ELR (cell line): Measurements from ENCODE around the gene SPRING1.

Experiments
- DNase-seq: peaks from one replicate; pipeline ENCODE4 v3.0.0-alpha.2; 2015; ENCODE audit warnings: low read depth

Gene SPRING1

DNA sequence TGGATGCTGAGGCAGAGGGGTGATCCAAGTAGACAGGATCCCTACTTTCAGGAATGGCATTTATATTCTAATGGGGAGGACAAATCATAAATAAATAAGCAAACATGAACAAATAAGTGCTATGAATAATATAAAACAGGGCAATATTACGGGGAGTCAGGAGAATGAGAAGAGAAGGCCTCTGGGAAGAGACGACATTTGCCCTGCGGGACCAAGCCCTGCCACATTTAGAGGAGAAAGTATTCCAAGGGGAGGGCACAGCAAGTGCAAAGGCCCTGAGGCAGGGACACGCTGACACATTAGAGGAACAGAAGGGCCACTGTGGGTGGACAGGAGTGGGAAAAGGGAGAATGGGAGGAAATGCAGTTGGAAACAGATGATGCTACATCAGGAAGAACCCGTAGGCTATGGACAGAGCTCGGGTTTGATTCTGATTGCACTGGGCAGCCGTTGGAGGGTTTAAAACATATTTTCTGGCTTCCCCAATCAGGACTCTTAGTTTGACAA, 1.6 kb upstream of the SPRING1 start:
- DNase-seq: no peak

GRCh38 chr12:116736962-116737773, 701 bp downstream of the SPRING1 start:
- peak; percentile 40 for DNase-seq

DNA sequence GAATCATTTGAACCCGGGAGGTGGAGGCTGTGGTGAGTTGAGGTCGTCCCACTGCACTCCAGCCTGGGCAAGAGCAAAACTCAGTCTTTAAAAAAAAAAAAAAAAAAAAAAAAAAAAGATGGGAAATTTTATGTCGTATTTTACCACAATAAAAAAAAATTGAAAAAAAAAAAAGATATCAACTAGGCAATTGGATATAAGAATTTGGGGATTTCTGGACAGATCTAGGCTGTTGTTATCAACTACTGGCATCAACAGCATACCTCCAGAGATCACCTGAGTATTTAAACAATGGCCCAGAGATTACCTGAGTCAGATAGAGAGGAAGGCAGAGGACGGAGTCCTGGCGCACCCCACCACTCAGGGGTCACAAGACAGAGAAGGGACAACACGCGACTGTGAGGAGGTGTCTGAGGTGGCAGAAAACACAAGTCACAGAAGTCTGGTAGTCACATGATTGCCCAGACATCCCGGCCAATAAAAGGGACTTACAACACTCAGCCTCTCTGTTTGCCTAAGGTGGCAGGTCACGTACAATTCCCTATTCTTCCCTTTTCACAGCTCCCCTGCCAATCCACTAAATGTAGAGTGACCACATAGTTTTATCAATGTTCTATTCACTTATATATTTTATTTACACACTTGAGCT, 1.8 kb downstream of the SPRING1 start:
- no peak for DNase-seq

GRCh38 chr12:116735084-116735483, 2.8 kb downstream of the SPRING1 start:
- no peak for DNase-seq

DNA sequence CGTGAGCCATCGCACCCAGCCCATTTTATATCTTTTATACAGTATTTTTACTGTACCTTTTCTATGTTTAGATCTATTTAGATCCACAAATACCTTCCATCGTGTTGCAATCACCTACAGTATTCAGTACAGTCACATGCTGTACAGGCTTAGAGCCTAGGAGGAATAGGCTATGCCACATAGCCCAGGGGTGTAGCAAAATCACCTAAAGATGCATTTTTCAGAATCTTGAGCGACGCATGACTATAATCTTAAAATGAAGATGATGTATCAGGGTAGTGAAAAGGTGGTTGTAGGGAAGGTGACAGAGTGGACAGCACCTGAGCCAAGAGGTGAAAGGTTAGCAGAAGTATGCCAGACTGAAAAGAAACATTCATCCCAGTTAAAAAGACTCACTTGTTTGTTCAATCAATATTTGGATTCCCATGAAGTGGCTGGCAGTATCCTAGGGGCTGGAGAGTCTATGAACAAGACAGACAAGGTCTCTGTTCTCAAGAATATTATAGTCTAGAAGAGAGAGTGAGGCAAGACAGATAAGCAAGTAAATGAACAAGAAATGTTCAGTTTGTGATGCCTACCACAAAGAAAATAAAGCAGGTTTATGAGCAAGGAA, 3.6 kb downstream of the SPRING1 start:
- DNase-seq: no peak

DNA sequence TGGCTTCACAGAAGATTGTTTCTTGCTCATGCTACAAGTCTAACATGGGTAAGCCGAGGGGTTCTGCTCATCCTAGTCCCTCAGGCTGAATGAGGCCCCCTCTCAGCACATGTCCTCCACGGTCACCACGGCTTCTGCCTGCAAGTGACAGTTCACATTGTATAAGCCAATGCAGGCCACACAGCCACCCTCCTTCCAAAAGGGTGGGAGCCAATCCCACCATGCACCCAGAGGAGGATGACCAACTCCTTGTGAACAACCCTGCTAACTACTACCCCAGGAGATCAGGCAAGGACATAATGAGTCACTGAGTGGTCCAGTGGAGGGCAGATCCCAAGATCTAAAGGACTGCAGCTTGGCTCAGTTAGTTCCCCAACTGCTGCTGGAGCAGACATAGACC, 6.1 kb downstream of the SPRING1 start:
- peak; percentile 5 for DNase-seq

- DNase-seq: no peak
Observed at GRCh38 chr12:116727891-116728290, 10.0 kb downstream of the SPRING1 start.

DNA sequence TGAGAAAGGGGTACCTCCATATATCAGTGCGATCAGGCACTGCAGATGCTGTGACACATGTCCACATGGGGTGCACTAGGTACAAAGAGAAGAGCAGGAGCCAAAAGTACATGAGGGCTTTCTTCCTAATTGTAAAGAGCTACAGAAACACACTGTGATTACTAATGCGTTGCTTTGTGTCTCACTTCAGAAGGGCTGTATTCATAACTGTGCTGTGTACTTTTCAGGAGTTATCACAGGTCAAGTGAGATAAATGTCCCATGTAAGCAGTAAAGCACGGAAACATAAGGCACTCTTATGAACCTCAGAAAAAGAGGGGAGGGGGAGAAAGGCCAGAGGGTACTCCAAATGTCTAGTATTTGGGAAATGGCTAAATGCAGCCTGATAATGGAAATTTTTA, 10.6 kb downstream of the SPRING1 start:
- DNase-seq: no peak

GRCh38 chr12:116726694-116727093, 11.2 kb downstream of the SPRING1 start:
- DNase-seq: no peak

GRCh38 chr12:116722245-116722644, 15.6 kb downstream of the SPRING1 start:
- DNase-seq: no peak

GRCh38 chr12:116719731-116720528, 17.9 kb downstream of the SPRING1 start:
- DNase-seq: no peak

DNA sequence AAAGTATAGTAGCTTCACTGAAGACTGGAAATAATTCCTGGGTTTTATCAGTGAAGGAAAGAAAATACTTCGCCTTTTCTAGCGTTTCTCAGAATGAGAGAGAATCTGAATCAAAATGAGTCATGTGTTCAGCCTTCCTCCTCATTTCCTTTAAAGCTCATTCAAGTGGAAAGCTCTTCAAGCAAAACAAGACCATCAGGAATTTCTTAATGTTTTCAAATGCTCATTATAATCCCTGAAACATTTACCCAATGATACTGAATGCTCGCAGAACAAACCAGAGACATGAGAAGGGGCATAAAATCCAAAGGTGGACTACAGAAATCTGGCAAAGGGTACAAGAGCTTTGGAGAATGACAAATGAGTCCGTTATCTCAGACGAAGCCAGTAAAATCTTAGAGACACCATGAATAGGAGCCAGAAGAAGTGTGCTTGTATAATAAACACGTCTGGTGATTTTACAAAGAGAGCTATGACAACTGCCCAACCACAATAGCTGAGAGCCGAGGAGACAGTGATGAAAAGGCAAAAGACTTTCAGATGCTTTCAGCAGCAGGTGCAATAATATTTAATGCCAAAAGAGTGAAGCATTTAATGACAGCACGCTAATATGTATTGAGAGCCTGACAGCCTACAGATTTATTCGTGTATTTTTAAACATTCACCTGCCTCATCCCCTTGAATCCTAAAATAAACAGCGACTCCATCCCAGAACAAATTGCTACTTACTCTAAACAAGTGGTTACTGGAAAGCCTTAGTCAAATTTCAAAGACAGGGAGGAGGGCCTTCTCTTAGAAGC, 19.0 kb downstream of the SPRING1 start:
- peak; percentile 29 for DNase-seq

- DNase-seq: no peak
Observed at GRCh38 chr12:116717466-116718437, 20.1 kb downstream of the SPRING1 start.

- no peak for DNase-seq
Observed at GRCh38 chr12:116714175-116714574, 23.7 kb downstream of the SPRING1 start.

GRCh38 chr12:116713527-116713926, 24.3 kb downstream of the SPRING1 start:
- peak; percentile 15 for DNase-seq

DNA sequence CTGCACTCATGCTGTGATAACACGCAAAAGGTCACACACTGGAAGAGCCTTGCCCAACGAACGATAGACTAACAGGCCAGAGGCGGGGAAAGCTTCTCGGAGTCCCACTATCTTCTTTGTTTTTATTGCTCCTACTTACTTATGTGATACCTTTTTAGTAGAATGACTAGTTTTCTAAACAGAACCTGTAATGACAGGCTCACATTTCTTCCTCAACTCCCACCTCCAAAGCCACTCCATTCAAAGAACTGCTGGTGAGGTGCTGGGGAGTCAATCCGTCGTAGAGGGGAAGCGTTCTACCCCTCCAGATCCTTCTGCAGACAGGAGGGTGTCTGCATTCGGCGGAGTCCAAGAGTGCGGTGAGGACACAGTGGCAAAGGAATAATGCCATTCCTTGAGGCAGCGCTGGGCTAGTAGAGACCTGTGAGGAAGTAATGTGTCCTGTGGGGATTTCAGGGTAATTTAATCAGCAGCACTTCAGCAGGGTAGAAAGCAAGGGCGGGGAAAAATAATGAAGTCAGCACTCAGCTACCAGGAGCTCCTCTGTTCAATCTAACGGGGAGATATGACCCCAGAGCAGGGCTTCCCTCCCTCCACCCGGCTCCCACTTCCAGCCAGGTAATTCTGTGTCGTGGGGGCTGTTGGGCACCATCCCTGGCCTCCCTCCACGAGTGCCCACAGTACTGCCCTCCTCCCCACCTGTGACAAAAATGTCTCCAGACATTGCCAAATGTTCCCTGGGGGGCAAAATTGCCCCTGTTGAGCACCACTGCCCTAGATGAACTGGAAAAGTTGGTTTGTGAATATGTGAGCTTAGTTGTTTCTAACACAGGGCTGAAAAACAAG, 25.2 kb downstream of the SPRING1 start:
- no peak for DNase-seq

GRCh38 chr12:116710370-116711150, 27.3 kb downstream of the SPRING1 start:
- DNase-seq: no peak

GRCh38 chr12:116709768-116710167, 28.1 kb downstream of the SPRING1 start:
- no peak for DNase-seq
